HG03045 (cell line): ENCODE measurements around the gene HAS3.

ENCODE experiments used
- ATAC-seq: cut with Tn5 transposase; IDR thresholded peaks from one replicate; pipeline ENCODE4 v1.9.1; 2021; ENCODE audit warnings: mild to moderate bottlenecking, moderate library complexity; ENCODE audit not compliant: unreplicated experiment

Gene HAS3

GRCh38 chr16:69089091-69089910, 16.2 kb upstream of the HAS3 start:
- no peak for ATAC-seq

GRCh38 chr16:69093974-69094373, 11.5 kb upstream of the HAS3 start:
- no peak for ATAC-seq

- no peak for ATAC-seq
Measured at GRCh38 chr16:69094501-69094900, 11.0 kb upstream of the HAS3 start.

GRCh38 chr16:69095193-69095592, 10.3 kb upstream of the HAS3 start:
- ATAC-seq, result no peak

GRCh38 chr16:69100071-69100691, 5.3 kb upstream of the HAS3 start:
- no peak for ATAC-seq

- no peak for ATAC-seq
Measured at GRCh38 chr16:69106491-69107315, 1.2 kb downstream of the HAS3 start.

GRCh38 chr16:69107316-69107962, 2.0 kb downstream of the HAS3 start:
- ATAC-seq, result no peak

GRCh38 chr16:69108064-69108904, 2.8 kb downstream of the HAS3 start:
- no peak for ATAC-seq

GRCh38 chr16:69108905-69109252, 3.4 kb downstream of the HAS3 start:
- no peak for ATAC-seq

- ATAC-seq, result no peak
Measured at GRCh38 chr16:69109486-69110270, 4.2 kb downstream of the HAS3 start.

GRCh38 chr16:69110406-69110805, 5.0 kb downstream of the HAS3 start:
- ATAC-seq, result no peak

- no peak for ATAC-seq
Measured at GRCh38 chr16:69111216-69111875, 5.9 kb downstream of the HAS3 start.

- no peak for ATAC-seq
Measured at GRCh38 chr16:69111876-69112230, 6.4 kb downstream of the HAS3 start.

- ATAC-seq, result no peak
Measured at GRCh38 chr16:69112285-69113129, 7.1 kb downstream of the HAS3 start.

- ATAC-seq, result no peak
Measured at GRCh38 chr16:69113216-69113615, 7.8 kb downstream of the HAS3 start.

GRCh38 chr16:69114346-69114975, 9.0 kb downstream of the HAS3 start:
- ATAC-seq, result no peak

GRCh38 chr16:69114976-69115355, 9.5 kb downstream of the HAS3 start:
- no peak for ATAC-seq

GRCh38 chr16:69115361-69115760, 9.9 kb downstream of the HAS3 start:
- no peak for ATAC-seq
